Ectodermal cell (in vitro differentiated cells): ENCODE results near the gene SPI1.

Experiments used
- H3K27ac ChIP-seq: 2 replicates; pipeline ENCODE4 v1.7.0; 2013; ENCODE audit warnings: mild to moderate bottlenecking, low read depth, low read length; ENCODE audit not compliant: insufficient read depth, poor library complexity, severe bottlenecking
- H3K27me3 ChIP-seq: 2 replicates; pipeline ENCODE4 v1.7.0; 2013; ENCODE audit warnings: mild to moderate bottlenecking, low read length; ENCODE audit not compliant: insufficient read depth, control insufficient read depth, poor library complexity, severe bottlenecking
- H3K36me3 ChIP-seq: one replicate; pipeline ENCODE4 v1.7.0; 2013; ENCODE audit warnings: low read length; ENCODE audit not compliant: control insufficient read depth, insufficient read depth
- H3K4me1 ChIP-seq: one replicate; pipeline ENCODE4 v1.7.0; 2013; ENCODE audit warnings: low read length; ENCODE audit not compliant: control insufficient read depth, insufficient read depth
- H3K4me3 ChIP-seq: 2 replicates; pipeline ENCODE4 v1.7.0; 2013; ENCODE audit warnings: low read depth, low read length, control low read depth; ENCODE audit not compliant: insufficient read depth
- H3K9me3 ChIP-seq: 2 replicates; pipeline ENCODE4 v1.7.0; 2013; ENCODE audit warnings: mild to moderate bottlenecking, low read length, moderate library complexity; ENCODE audit not compliant: control insufficient read depth
- WGBS, 2 experiments: methylation state at CpG; one replicate each; pipeline ENCODE4 v1.1.7; 2013; ENCODE audit warnings: missing lambda C conversion rate in 2 of 2; 5-methylcytosine and 5-hydroxymethylcytosine counted together

The SPI1 gene

GRCh38 chr11:47351156-47352126 is 26.9 kb downstream of the SPI1 start:
- Histone ChIP-seq H3K27ac (no peak overlapping the region), H3K4me3 (no peak overlapping the region), H3K9me3 (no peaks in the 10 kb centered on the region), H3K36me3 (no peaks in the 10 kb centered on the region), H3K27me3 (no peaks in the 10 kb centered on the region), H3K4me1 (no peaks in the 10 kb centered on the region)
- 91 to 92% methylated on average over 29 of the region's 29 CpGs for WGBS, 2 experiments

GRCh38 chr11:47350315-47350714 is 28.0 kb downstream of the SPI1 start:
- 87 to 89% methylated on average over 9 of the region's 9 CpGs for WGBS, 2 experiments
- Histone ChIP-seq H3K27me3 (no peaks in the 10 kb centered on the region), H3K9me3 (no peaks in the 10 kb centered on the region), H3K36me3 (no peaks in the 10 kb centered on the region), H3K4me1 (no peaks in the 10 kb centered on the region), H3K4me3 (no peak overlapping the region), H3K27ac (no peak overlapping the region)

GRCh38 chr11:47349521-47350095 is 28.7 kb downstream of the SPI1 start:
- no peaks in the 10 kb centered on the region for H3K36me3 ChIP-seq
- H3K27ac ChIP-seq = no peak overlapping the region
- 92 to 93% methylated on average over 23 of the region's 23 CpGs for WGBS, 2 experiments
- H3K4me1 ChIP-seq = no peaks in the 10 kb centered on the region
- H3K4me3 ChIP-seq = no peak overlapping the region
- no peaks in the 10 kb centered on the region for H3K27me3 ChIP-seq
- no peaks in the 10 kb centered on the region for H3K9me3 ChIP-seq

GRCh38 chr11:47348859-47349258 is 29.5 kb downstream of the SPI1 start:
- Histone ChIP-seq H3K27me3 (no peaks in the 10 kb centered on the region), H3K9me3 (no peaks in the 10 kb centered on the region), H3K4me3 (no peak overlapping the region), H3K27ac (no peak overlapping the region), H3K4me1 (no peaks in the 10 kb centered on the region), H3K36me3 (no peaks in the 10 kb centered on the region)
- WGBS, 2 experiments = 82 to 86% methylated on average over 6 of the region's 8 CpGs

- H3K27ac ChIP-seq = no peak overlapping the region
- WGBS, 2 experiments = 93 to 94% methylated on average over 24 of the region's 24 CpGs
- H3K4me1 ChIP-seq = no peaks in the 10 kb centered on the region
Measured at GRCh38 chr11:47348131-47348802, 30.1 kb downstream of the SPI1 start.

GRCh38 chr11:47347137-47347536 is 31.2 kb downstream of the SPI1 start:
- WGBS, 2 experiments = 91 to 93% methylated on average over 5 of the region's 5 CpGs
- no peak overlapping the region for H3K4me3 ChIP-seq

More at GRCh38 chr11:47348131-47348802, 30.1 kb downstream of the SPI1 start:
- Histone ChIP-seq H3K36me3 (no peaks in the 10 kb centered on the region), H3K27me3 (no peaks in the 10 kb centered on the region), H3K9me3 (no peaks in the 10 kb centered on the region), H3K4me3 (no peak overlapping the region)

GRCh38 chr11:47345890-47346563 is 32.3 kb downstream of the SPI1 start:
- H3K27me3 ChIP-seq = no peaks in the 10 kb centered on the region
- no peaks in the 10 kb centered on the region for H3K36me3 ChIP-seq
- peak overlapping the region; percentile 66 for H3K27ac ChIP-seq
- H3K4me1 ChIP-seq = no peaks in the 10 kb centered on the region
- no peaks in the 10 kb centered on the region for H3K9me3 ChIP-seq
- no peak overlapping the region for H3K4me3 ChIP-seq
- 90 to 92% methylated on average over 18 of the region's 18 CpGs for WGBS, 2 experiments

More at GRCh38 chr11:47347137-47347536, 31.2 kb downstream of the SPI1 start:
- H3K9me3 ChIP-seq = no peaks in the 10 kb centered on the region
- no peaks in the 10 kb centered on the region for H3K36me3 ChIP-seq
- no peaks in the 10 kb centered on the region for H3K4me1 ChIP-seq
- no peak overlapping the region for H3K27ac ChIP-seq
- no peaks in the 10 kb centered on the region for H3K27me3 ChIP-seq

- H3K9me3 ChIP-seq = no peaks in the 10 kb centered on the region
- H3K27ac ChIP-seq = no peak overlapping the region
- H3K4me3 ChIP-seq = no peak overlapping the region
- no peaks in the 10 kb centered on the region for H3K36me3 ChIP-seq
- 95 to 97% methylated on average over 15 of the region's 15 CpGs for WGBS, 2 experiments
- no peaks in the 10 kb centered on the region for H3K27me3 ChIP-seq
- no peaks in the 10 kb centered on the region for H3K4me1 ChIP-seq
Measured at GRCh38 chr11:47342854-47343253, 35.5 kb downstream of the SPI1 start.

- WGBS, 2 experiments = 94 to 95% methylated on average over 24 of the region's 24 CpGs
- no peak overlapping the region for H3K27ac ChIP-seq
- H3K9me3 ChIP-seq = no peaks in the 10 kb centered on the region
- H3K4me1 ChIP-seq = no peaks in the 10 kb centered on the region
- H3K27me3 ChIP-seq = no peaks in the 10 kb centered on the region
- no peaks in the 10 kb centered on the region for H3K36me3 ChIP-seq
- H3K4me3 ChIP-seq = no peak overlapping the region
Measured at GRCh38 chr11:47342036-47342803, 36.1 kb downstream of the SPI1 start.
